ENCODE results near the gene TREML4. TPM values are rescaled to one million over a fixed set of nuclear protein-coding genes. Genes with fewer than 3 reads are reported as not detected.

TREML4 gene
- total RNA-seq, 5 donors from 2014 or later (not counting 1 experiment from before 2014, with no cell fraction given): not detected

- DNase-seq (no peak), ATAC-seq (replicated peaks in 1 of 4) (no peak)
- no peaks in the 10 kb centered on the region for H3K9me3 Mint-ChIP-seq
- H3K36me3 ChIP-seq (ENCODE audit: control insufficient read depth in 2 of 2, extremely low read depth in 1 of 2, insufficient read depth in 1 of 2, low read length in 1 of 2): no peaks in the 10 kb centered on the region
- H3K27ac Mint-ChIP-seq: no peak overlapping the region
- no peak overlapping the region for H3K27ac ChIP-seq (ENCODE audit: low read length)
- H3K9me3 ChIP-seq: no peaks in the 10 kb centered on the region
- H3K27me3 Mint-ChIP-seq: peaks cover 8% of the 10 kb centered on the region in 2 donors
- H3K4me1 ChIP-seq (ENCODE audit: control insufficient read depth in 1 of 2, extremely low read depth in 1 of 2, insufficient read depth in 2 of 2, low read length in 2 of 2): peaks cover 2 to 6% of the 10 kb centered on the region in 2 experiments
- H3K27me3 ChIP-seq (replicated peaks in 1 of 2; ENCODE audit: control insufficient read depth in 2 of 2, extremely low read depth in 1 of 2, insufficient read depth in 2 of 2, low read length in 1 of 2): peaks cover 0 to 10% of the 10 kb centered on the region in 2 experiments
- CTCF ChIA-PET: no interaction called here
- H3K4me1 Mint-ChIP-seq: peaks cover 9 to 16% (median 10%) of the 10 kb centered on the region in 3 donors
- 24% methylated on average over 2 of the region's 3 CpGs for WGBS (ENCODE audit: insufficient coverage)
- H3K4me3 ChIP-seq (ENCODE audit: control insufficient read depth in 1 of 2, extremely low read depth in 1 of 2, low read length in 1 of 2): no peak overlapping the region
- POLR2A ChIA-PET: no interaction called here
- H3K36me3 Mint-ChIP-seq: no peaks in the 10 kb centered on the region
- H3K4me3 Mint-ChIP-seq: no peak overlapping the region
These were observed 55.5 kb downstream of the TREML4 start for GRCh38 chr6:41283600-41283999.

- H3K4me3 ChIP-seq (ENCODE audit: control insufficient read depth in 1 of 2, extremely low read depth in 1 of 2, low read length in 1 of 2): no peak overlapping the region
- no peaks in the 10 kb centered on the region for H3K36me3 ChIP-seq (ENCODE audit: control insufficient read depth in 2 of 2, extremely low read depth in 1 of 2, insufficient read depth in 1 of 2, low read length in 1 of 2)
- Mint-ChIP-seq H3K27me3 (peaks cover 8% of the 10 kb centered on the region in 2 donors), H3K36me3 (no peaks in the 10 kb centered on the region), H3K4me3 (no peak overlapping the region), H3K4me1 (peaks cover 0 to 6% (median 2%) of the 10 kb centered on the region in 3 donors), H3K27ac (no peak overlapping the region), H3K9me3 (no peaks in the 10 kb centered on the region)
- H3K4me1 ChIP-seq (ENCODE audit: control insufficient read depth in 1 of 2, extremely low read depth in 1 of 2, insufficient read depth in 2 of 2, low read length in 2 of 2): no peaks in the 10 kb centered on the region
- ATAC-seq (replicated peaks in 1 of 4) (no peak), DNase-seq (no peak)
- H3K27me3 ChIP-seq (replicated peaks in 1 of 2; ENCODE audit: control insufficient read depth in 2 of 2, extremely low read depth in 1 of 2, insufficient read depth in 2 of 2, low read length in 1 of 2): peaks cover 0 to 10% of the 10 kb centered on the region in 2 experiments
- H3K9me3 ChIP-seq: no peaks in the 10 kb centered on the region
- CTCF ChIA-PET: no interaction called here
- POLR2A ChIA-PET: no interaction called here
- 80% methylated on average over 1 of the region's 1 CpG for WGBS (ENCODE audit: insufficient coverage)
- H3K27ac ChIP-seq (ENCODE audit: low read length): no peak overlapping the region
These were observed 56.6 kb downstream of the TREML4 start for GRCh38 chr6:41284726-41285125.

GRCh38 chr6:41286544-41287346 lies 58.6 kb downstream of the TREML4 start, which contains the start of gene TREM1:
TSS of gene TREM1 (minus strand) at chr6:41286682. CDS start at chr6:41286655, 27 bp downstream.
- H3K36me3 ChIP-seq (ENCODE audit: control insufficient read depth in 2 of 2, extremely low read depth in 1 of 2, insufficient read depth in 1 of 2, low read length in 1 of 2): no peaks in the 10 kb centered on the region
- 85% methylated on average over 8 of the region's 8 CpGs for WGBS (ENCODE audit: insufficient coverage)
- no peaks in the 10 kb centered on the region for H3K9me3 ChIP-seq
- CTCF ChIA-PET: no interaction called here
- ATAC-seq (replicated peaks in 1 of 4) (no peak), DNase-seq (peak in 1 of 35 experiments; percentile 39)
- peaks cover 0 to 6% (median 2%) of the 10 kb centered on the region in 3 donors for H3K4me1 Mint-ChIP-seq
- no peaks in the 10 kb centered on the region for H3K9me3 Mint-ChIP-seq
- no peak within 1 kb of the TSS for H3K27ac ChIP-seq (ENCODE audit: low read length)
- H3K4me3 Mint-ChIP-seq: no peak within 1 kb of the TSS
- peaks cover 8% of the 10 kb centered on the region in 2 donors for H3K27me3 Mint-ChIP-seq
- H3K4me1 ChIP-seq (ENCODE audit: control insufficient read depth in 1 of 2, extremely low read depth in 1 of 2, insufficient read depth in 2 of 2, low read length in 2 of 2): no peaks in the 10 kb centered on the region
- POLR2A ChIA-PET: no interaction called here
- H3K27ac Mint-ChIP-seq: no peak within 1 kb of the TSS
- no peak within 1 kb of the TSS for H3K4me3 ChIP-seq (ENCODE audit: control insufficient read depth in 1 of 2, extremely low read depth in 1 of 2, low read length in 1 of 2)
- peaks cover 0 to 10% of the 10 kb centered on the region in 2 experiments for H3K27me3 ChIP-seq (replicated peaks in 1 of 2; ENCODE audit: control insufficient read depth in 2 of 2, extremely low read depth in 1 of 2, insufficient read depth in 2 of 2, low read length in 1 of 2)
- H3K36me3 Mint-ChIP-seq: no peaks in the 10 kb centered on the region

GRCh38 chr6:41288030-41288753 lies 60.0 kb downstream of the TREML4 start:
- POLR2A ChIA-PET: no interaction called here
- Mint-ChIP-seq H3K27me3 (peaks cover 5 to 8% of the 10 kb centered on the region in 2 donors), H3K36me3 (no peaks in the 10 kb centered on the region)

More at GRCh38 chr6:41288030-41288753, 60.0 kb downstream of the TREML4 start:
- Histone ChIP-seq H3K4me1 (ENCODE audit: control insufficient read depth in 1 of 2, extremely low read depth in 1 of 2, insufficient read depth in 2 of 2, low read length in 2 of 2) (no peaks in the 10 kb centered on the region), H3K9me3 (no peaks in the 10 kb centered on the region), H3K27ac (ENCODE audit: low read length) (no peak overlapping the region), H3K27me3 (replicated peaks in 1 of 2; ENCODE audit: control insufficient read depth in 2 of 2, extremely low read depth in 1 of 2, insufficient read depth in 2 of 2, low read length in 1 of 2) (peaks cover 0 to 10% of the 10 kb centered on the region in 2 experiments), H3K36me3 (ENCODE audit: control insufficient read depth in 2 of 2, extremely low read depth in 1 of 2, insufficient read depth in 1 of 2, low read length in 1 of 2) (no peaks in the 10 kb centered on the region), H3K4me3 (ENCODE audit: control insufficient read depth in 1 of 2, extremely low read depth in 1 of 2, low read length in 1 of 2) (no peak overlapping the region)
- CTCF ChIA-PET: interaction anchor here in 1 of 2 donors (1.4 kb wide), 1 partner anchor 106 kb away, joined by 4 read pairs; no protein-coding TSS in a partner anchor
- Mint-ChIP-seq H3K27ac (no peak overlapping the region), H3K4me3 (no peak overlapping the region), H3K9me3 (no peaks in the 10 kb centered on the region), H3K4me1 (peaks cover 0 to 2% (median 0%) of the 10 kb centered on the region in 3 donors)
- DNase-seq (no peak), ATAC-seq (replicated peaks in 1 of 4) (no peak)
- WGBS (ENCODE audit: insufficient coverage): no CpG with 5 or more reads among the region's 6 CpGs

Other genes with a start within 250 kb of the TREML4 start
- gene UNC5CL, start 189.1 kb upstream of the TREML4 start, total RNA-seq: 1 to 10 TPM; 4.3 to 7.3 (median 5.5) TPM
- not detected for gene TSPO2, start 185.9 kb upstream of the TREML4 start, total RNA-seq
- not detected for gene APOBEC2, start 175.1 kb upstream of the TREML4 start, total RNA-seq
- gene OARD1, start 156.0 kb upstream of the TREML4 start, total RNA-seq: 10 to 100 TPM; 33.1 to 43.2 (median 39.4) TPM
- gene NFYA, start 155.4 kb upstream of the TREML4 start, total RNA-seq: 10 to 100 TPM; 36.2 to 47.0 (median 42.2) TPM
- 1 to 10 TPM in 1 of 5 donors, not detected in 4; 1.5 TPM for gene TREML1, start 74.0 kb upstream of the TREML4 start, total RNA-seq
- under 1 TPM in 2 of 5 donors, not detected in 3; 0.23 to 0.25 TPM for gene TREM2, start 65.2 kb upstream of the TREML4 start, total RNA-seq
- 1 to 10 TPM; 1.2 to 5.8 (median 3.7) TPM for gene TREML2, start 27.2 kb upstream of the TREML4 start, total RNA-seq
- gene TREM1, start 58.3 kb downstream of the TREML4 start, total RNA-seq: under 1 TPM in 1 of 5 donors, not detected in 4; 0.23 TPM
- gene NCR2, start 107.3 kb downstream of the TREML4 start, total RNA-seq: not detected

Data from T-cell (primary cell).